A673 (cell line): ENCODE data around the gene SRP68. TPM values are rescaled to one million over a fixed set of nuclear protein-coding genes. Genes with fewer than 3 reads are reported as not detected.

Experiments
- BruUV-seq: library from RNA; stranded (reverse); fragments of 400-500 nt; replicated peaks from 2 replicates; lab custom pipeline; 2021; lab: Mats Ljungman, UMichigan
- CTCF ChIA-PET: fragments of 300-600 bp; sonication (Branson Sonifier 250); formaldehyde crosslinking; loops from one replicate; lab custom pipeline; 2022; ENCODE audit warnings: antibody characterized with exemption; lab: Charles Lee
- POLR2A ChIA-PET: fragments of 300-600 bp; sonication (Branson Sonifier 250); formaldehyde crosslinking; loops from one replicate; lab custom pipeline; 2022; ENCODE audit warnings: antibody characterized with exemption; ENCODE audit not compliant: low non-redundant PET; lab: Charles Lee
- DNase-seq: peaks from one replicate; pipeline ENCODE4 v3.0.0-alpha.2; 2015; ENCODE audit warnings: low spot score
- H3K27ac ChIP-seq: fragments of 200-600 bp; sonication (generic); 2 replicates; pipeline ENCODE4 v1.5.1; 2016; ENCODE audit warnings: mixed run types, low read depth, mild to moderate bottlenecking, mixed read lengths, antibody characterized with exemption, low read length; ENCODE audit not compliant: poor library complexity, severe bottlenecking
- H3K27me3 ChIP-seq: fragments of 200-600 bp; sonication (generic); replicated peaks from 2 replicates; pipeline ENCODE4 v1.6.1; 2017; ENCODE audit warnings: mixed run types, low read depth, mild to moderate bottlenecking, mixed read lengths, antibody characterized with exemption, low read length; ENCODE audit not compliant: insufficient read depth, poor library complexity
- H3K36me3 ChIP-seq: fragments of 200-600 bp; sonication (generic); 2 replicates; pipeline ENCODE4 v1.6.1; 2016; ENCODE audit warnings: mixed run types, mild to moderate bottlenecking, mixed read lengths, antibody characterized with exemption, low read length; ENCODE audit not compliant: insufficient read depth, poor library complexity, severe bottlenecking
- H3K4me1 ChIP-seq: fragments of 200-600 bp; sonication (generic); 2 replicates; pipeline ENCODE4 v1.6.1; 2017; ENCODE audit warnings: mixed run types, mild to moderate bottlenecking, mixed read lengths, antibody characterized with exemption, low read length; ENCODE audit not compliant: insufficient read depth, poor library complexity, severe bottlenecking
- H3K4me3 ChIP-seq: fragments of 200-600 bp; sonication (generic); 2 replicates; pipeline ENCODE4 v1.5.1; 2016; ENCODE audit warnings: low read depth, mixed run types, mild to moderate bottlenecking, mixed read lengths, low read length; ENCODE audit not compliant: poor library complexity, severe bottlenecking
- H3K9me3 ChIP-seq: fragments of 200-600 bp; sonication (generic); 2 replicates; pipeline ENCODE4 v1.6.1; 2016; ENCODE audit warnings: mixed run types, low read depth, mild to moderate bottlenecking, mixed read lengths, antibody characterized with exemption, low read length; ENCODE audit not compliant: poor library complexity, severe bottlenecking
- EZH2 ChIP-seq: fragments of 200-600 bp; sonication (generic); IDR thresholded peaks from 2 replicates; pipeline ENCODE4 v1.6.1; 2017; ENCODE audit warnings: borderline replicate concordance, low read depth, mild to moderate bottlenecking, mixed read lengths, antibody characterized with exemption, low read length; ENCODE audit not compliant: poor library complexity, severe bottlenecking
- intact Hi-C: fragments of 100-400 bp; cut with micrococcal nuclease; formaldehyde crosslinking; loops from one replicate; pipeline ENCODE4 v1.10.0; 2022; ENCODE audit not compliant: unreplicated experiment
- total RNA-seq: library from RNA; stranded (reverse); gene quantifications from 2 replicates; pipeline ENCODE4 v1.2.3, GENCODE V29; 2021
- TF ChIP-seq, protein P1 (sequence below): fragments of 300-800, 200-600 bp; sonication (generic); conservative IDR thresholded peaks from 2 replicates; pipeline ENCODE4 v1.5.1; 2017; ENCODE audit warnings: low read depth, mild to moderate bottlenecking, antibody characterized with exemption, low read length, moderate library complexity, mixed read lengths

SRP68 gene
- total RNA-seq, 1 experiment from 2014 or later: 96.4 TPM

DNA sequence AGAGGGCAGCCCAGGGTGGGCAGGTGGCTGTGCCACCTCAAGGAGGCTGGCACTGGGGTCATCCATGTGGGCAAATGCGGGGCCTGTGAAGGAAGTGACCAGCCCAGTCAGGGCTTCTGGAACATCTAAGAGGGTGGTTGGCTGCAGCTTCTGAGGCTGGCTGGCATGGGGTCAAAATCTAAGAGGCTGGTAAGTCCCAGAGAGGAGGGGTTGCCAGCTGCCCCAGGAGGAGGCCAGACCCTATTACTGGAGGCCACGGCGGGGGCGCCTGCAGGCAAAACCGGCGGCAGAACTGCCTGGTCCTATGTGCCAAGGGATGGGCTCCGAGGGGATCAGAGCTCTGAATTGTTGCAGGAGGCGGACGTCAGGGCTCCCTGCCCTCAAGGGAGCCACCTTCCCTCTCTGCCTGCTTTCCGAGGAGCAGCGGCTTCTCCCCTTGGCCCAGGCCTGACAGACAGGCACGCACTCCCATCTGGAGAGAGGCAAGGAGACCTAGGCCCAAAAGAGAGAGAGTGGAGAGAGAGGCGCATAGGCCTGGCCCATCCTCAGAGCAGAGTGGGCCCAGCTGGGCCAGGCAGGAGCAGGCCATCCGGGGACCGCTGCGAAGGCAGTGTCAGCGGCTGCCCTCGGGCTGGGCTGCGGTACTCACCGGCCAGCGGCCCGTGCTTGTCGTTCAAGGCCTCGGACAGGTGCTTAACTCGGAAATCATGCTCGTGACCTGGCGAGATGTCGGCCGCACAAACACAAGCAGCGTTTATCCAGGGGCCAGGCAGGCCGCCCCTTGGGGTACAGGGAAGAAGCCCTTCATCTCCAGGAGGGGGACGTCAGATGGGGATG, 17.6 kb upstream of the SRP68 start:
- TF ChIP-seq EZH2: no peak
- TF ChIP-seq, protein P1, sequence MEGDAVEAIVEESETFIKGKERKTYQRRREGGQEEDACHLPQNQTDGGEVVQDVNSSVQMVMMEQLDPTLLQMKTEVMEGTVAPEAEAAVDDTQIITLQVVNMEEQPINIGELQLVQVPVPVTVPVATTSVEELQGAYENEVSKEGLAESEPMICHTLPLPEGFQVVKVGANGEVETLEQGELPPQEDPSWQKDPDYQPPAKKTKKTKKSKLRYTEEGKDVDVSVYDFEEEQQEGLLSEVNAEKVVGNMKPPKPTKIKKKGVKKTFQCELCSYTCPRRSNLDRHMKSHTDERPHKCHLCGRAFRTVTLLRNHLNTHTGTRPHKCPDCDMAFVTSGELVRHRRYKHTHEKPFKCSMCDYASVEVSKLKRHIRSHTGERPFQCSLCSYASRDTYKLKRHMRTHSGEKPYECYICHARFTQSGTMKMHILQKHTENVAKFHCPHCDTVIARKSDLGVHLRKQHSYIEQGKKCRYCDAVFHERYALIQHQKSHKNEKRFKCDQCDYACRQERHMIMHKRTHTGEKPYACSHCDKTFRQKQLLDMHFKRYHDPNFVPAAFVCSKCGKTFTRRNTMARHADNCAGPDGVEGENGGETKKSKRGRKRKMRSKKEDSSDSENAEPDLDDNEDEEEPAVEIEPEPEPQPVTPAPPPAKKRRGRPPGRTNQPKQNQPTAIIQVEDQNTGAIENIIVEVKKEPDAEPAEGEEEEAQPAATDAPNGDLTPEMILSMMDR: no peak
- POLR2A ChIA-PET: no interaction called here
- Histone ChIP-seq H3K4me1 (no peaks in the 10 kb centered on the region), H3K27me3 (no peaks in the 10 kb centered on the region), H3K27ac (no peak overlapping the region), H3K9me3 (no peaks in the 10 kb centered on the region), H3K4me3 (no peak overlapping the region), H3K36me3 (peaks cover 30% of the 10 kb centered on the region)
- intact Hi-C loops: no loop called here
- CTCF ChIA-PET: no interaction called here
- no peak for DNase-seq
- BruUV-seq: no TSS peak

DNA sequence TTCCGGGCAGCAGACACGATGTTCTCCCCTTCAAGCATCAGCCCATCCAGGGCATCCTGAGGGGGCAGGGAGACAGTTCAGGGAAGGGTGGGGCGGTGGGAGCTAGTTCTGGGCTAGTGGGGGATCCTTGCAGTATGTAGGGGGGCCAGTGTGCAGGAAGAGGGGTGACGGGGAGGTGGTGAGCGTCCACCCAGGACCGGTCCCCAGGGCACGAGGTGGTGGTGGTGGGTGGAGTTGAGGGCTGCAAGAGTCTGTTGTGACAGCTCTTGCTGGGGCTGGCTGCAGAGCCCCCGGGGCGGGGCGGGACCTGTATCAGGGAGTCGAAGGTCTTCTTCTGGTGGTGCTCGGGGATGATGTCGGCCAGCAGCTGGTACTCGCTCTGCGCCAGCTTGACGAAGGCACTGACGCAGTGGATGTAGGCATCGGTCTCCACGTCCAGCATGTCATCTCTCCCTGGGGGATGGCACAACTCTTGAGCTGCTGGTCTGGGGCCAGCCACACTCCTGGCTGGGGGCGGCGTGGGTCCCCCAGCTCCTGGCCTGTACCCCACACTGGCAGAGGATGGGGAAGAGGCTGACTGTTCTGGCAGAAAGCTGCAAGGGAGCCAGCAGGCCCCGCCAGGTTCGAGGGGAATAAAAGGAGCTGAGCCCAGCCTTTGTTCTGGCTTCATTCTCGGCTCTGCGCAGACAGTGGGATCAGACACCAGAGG, 16.7 kb upstream of the SRP68 start:
- TF ChIP-seq EZH2: no peak
- TF ChIP-seq, protein P1: no peak
- ChIA-PET CTCF (no interaction called here), POLR2A (no interaction called here)
- BruUV-seq: no TSS peak
- H3K4me3 ChIP-seq: no peak overlapping the region
- intact Hi-C loops: no loop called here
- H3K9me3 ChIP-seq: no peaks in the 10 kb centered on the region
- no peaks in the 10 kb centered on the region for H3K27me3 ChIP-seq
- no peaks in the 10 kb centered on the region for H3K4me1 ChIP-seq
- no peak for DNase-seq
- no peak overlapping the region for H3K27ac ChIP-seq
- H3K36me3 ChIP-seq: peaks cover 29% of the 10 kb centered on the region

GRCh38 chr17:76088041-76088867, 15.9 kb upstream of the SRP68 start:
- no peak overlapping the region for H3K4me3 ChIP-seq
- H3K27ac ChIP-seq: no peak overlapping the region
- TF ChIP-seq, protein P1: 0 out of 2 replicates have a peak, but pooled peaks have one; percentile 14
- no peak for TF ChIP-seq EZH2
- no peaks in the 10 kb centered on the region for H3K4me1 ChIP-seq
- CTCF ChIA-PET: no interaction called here
- H3K9me3 ChIP-seq: no peaks in the 10 kb centered on the region
- no TSS peak for BruUV-seq
- intact Hi-C loops: no loop called here
- peaks cover 32% of the 10 kb centered on the region for H3K36me3 ChIP-seq
- no peaks in the 10 kb centered on the region for H3K27me3 ChIP-seq
- POLR2A ChIA-PET: no interaction called here
- no peak for DNase-seq
